SU-DHL-6 (cell line): ENCODE data around the gene PDE6G.

Experiments used
- CTCF ChIP-seq: fragments of 200-600 bp; sonication (generic); IDR thresholded peaks from one replicate; pipeline ENCODE4 v1.5.1; 2017; ENCODE audit warnings: antibody characterized with exemption, mild to moderate bottlenecking, low read length, moderate library complexity; ENCODE audit not compliant: insufficient read depth, poor library complexity, severe bottlenecking
- EZH2phosphoT487 ChIP-seq: fragments of 200-600 bp; sonication (generic), shearing (Covaris generic); conservative IDR thresholded peaks from 2 replicates; pipeline ENCODE4 v1.6.1; 2018; ENCODE audit warnings: mild to moderate bottlenecking, antibody characterized with exemption, low read length, moderate library complexity, mixed read lengths

GRCh38 chr17:81695801-81696200 is 39.5 kb upstream of the PDE6G start:
- TF ChIP-seq CTCF (no peak), EZH2phosphoT487 (no peak)
